ENCODE measurements around the gene IL1RAPL1. TPM values are rescaled to one million over a fixed set of nuclear protein-coding genes. Genes with fewer than 3 reads are reported as not detected.
"Not testable (repeated sequence)": the region's sequence is repeated elsewhere in the genome, so short reads cannot be mapped to it uniquely, and the experiment has no call there.

Gene IL1RAPL1
- total and polyA plus RNA-seq, 2 donors (not counting 1 experiment from before 2014, with no cell fraction given): 0.25 to 2.8 TPM

- no peak overlapping the region for H3K9ac ChIP-seq (ENCODE audit: insufficient read depth, low read length)
- H2AFZ ChIP-seq (ENCODE audit: low read length): no peak overlapping the region
- no peaks in the 10 kb centered on the region for H3K9me3 ChIP-seq (ENCODE audit: control insufficient read depth, insufficient read depth, low read depth, low read length)
- DNase-seq (ENCODE audit: low read depth in 2 of 2): no peak
- no peaks in the 10 kb centered on the region for H3K4me1 ChIP-seq (ENCODE audit: control insufficient read depth, extremely low read depth, insufficient read depth, low read length)
- no peak overlapping the region for H3K27ac ChIP-seq (ENCODE audit: insufficient read depth, low read length)
- H3K4me3 ChIP-seq (replicated peaks in 1 of 4; ENCODE audit: control extremely low read depth in 1 of 4, insufficient read depth in 1 of 4, low read depth in 3 of 4, low read length in 4 of 4): no peak overlapping the region
- H3K4me2 ChIP-seq (ENCODE audit: extremely low read depth, insufficient read depth, low read length): no peak overlapping the region
- H4K20me1 ChIP-seq (ENCODE audit: control insufficient read depth, extremely low read depth, insufficient read depth, low read length): no peaks in the 10 kb centered on the region
- no peaks in the 10 kb centered on the region for H3K36me3 ChIP-seq (ENCODE audit: control insufficient read depth, insufficient read depth, low read length)
- no peaks in the 10 kb centered on the region for H3K27me3 ChIP-seq (ENCODE audit: control insufficient read depth, insufficient read depth, low read length)
- TF ChIP-seq EZH2 (IDR thresholded peaks at IDR 0.05; ENCODE audit: low read length, missing control alignments): no peak
- TF ChIP-seq, protein P1, sequence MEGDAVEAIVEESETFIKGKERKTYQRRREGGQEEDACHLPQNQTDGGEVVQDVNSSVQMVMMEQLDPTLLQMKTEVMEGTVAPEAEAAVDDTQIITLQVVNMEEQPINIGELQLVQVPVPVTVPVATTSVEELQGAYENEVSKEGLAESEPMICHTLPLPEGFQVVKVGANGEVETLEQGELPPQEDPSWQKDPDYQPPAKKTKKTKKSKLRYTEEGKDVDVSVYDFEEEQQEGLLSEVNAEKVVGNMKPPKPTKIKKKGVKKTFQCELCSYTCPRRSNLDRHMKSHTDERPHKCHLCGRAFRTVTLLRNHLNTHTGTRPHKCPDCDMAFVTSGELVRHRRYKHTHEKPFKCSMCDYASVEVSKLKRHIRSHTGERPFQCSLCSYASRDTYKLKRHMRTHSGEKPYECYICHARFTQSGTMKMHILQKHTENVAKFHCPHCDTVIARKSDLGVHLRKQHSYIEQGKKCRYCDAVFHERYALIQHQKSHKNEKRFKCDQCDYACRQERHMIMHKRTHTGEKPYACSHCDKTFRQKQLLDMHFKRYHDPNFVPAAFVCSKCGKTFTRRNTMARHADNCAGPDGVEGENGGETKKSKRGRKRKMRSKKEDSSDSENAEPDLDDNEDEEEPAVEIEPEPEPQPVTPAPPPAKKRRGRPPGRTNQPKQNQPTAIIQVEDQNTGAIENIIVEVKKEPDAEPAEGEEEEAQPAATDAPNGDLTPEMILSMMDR (conservative IDR thresholded peaks at IDR 0.05 in 1 of 2, IDR thresholded peaks at IDR 0.05 in 1 of 2; ENCODE audit: low read depth in 1 of 2, low read length in 2 of 2): no peak
- H3K79me2 ChIP-seq (ENCODE audit: control insufficient read depth, insufficient read depth, low read length): no peaks in the 10 kb centered on the region
Observed at GRCh38 chrX:28757290-28757689, 170.0 kb downstream of the IL1RAPL1 start.

GRCh38 chrX:28766561-28766960 is 179.3 kb downstream of the IL1RAPL1 start:
- not testable (repeated sequence) for H3K27me3 ChIP-seq (ENCODE audit: control insufficient read depth, insufficient read depth, low read length); H3K36me3 ChIP-seq (ENCODE audit: control insufficient read depth, insufficient read depth, low read length); H3K4me3 ChIP-seq (replicated peaks in 1 of 4; ENCODE audit: control extremely low read depth in 1 of 4, insufficient read depth in 1 of 4, low read depth in 3 of 4, low read length in 4 of 4); H3K27ac ChIP-seq (ENCODE audit: insufficient read depth, low read length); H4K20me1 ChIP-seq (ENCODE audit: control insufficient read depth, extremely low read depth, insufficient read depth, low read length); H3K9ac ChIP-seq (ENCODE audit: insufficient read depth, low read length); H2AFZ ChIP-seq (ENCODE audit: low read length); H3K79me2 ChIP-seq (ENCODE audit: control insufficient read depth, insufficient read depth, low read length); H3K4me2 ChIP-seq (ENCODE audit: extremely low read depth, insufficient read depth, low read length); H3K9me3 ChIP-seq (ENCODE audit: control insufficient read depth, insufficient read depth, low read depth, low read length); H3K4me1 ChIP-seq (ENCODE audit: control insufficient read depth, extremely low read depth, insufficient read depth, low read length); DNase-seq (ENCODE audit: low read depth in 2 of 2)

DNA sequence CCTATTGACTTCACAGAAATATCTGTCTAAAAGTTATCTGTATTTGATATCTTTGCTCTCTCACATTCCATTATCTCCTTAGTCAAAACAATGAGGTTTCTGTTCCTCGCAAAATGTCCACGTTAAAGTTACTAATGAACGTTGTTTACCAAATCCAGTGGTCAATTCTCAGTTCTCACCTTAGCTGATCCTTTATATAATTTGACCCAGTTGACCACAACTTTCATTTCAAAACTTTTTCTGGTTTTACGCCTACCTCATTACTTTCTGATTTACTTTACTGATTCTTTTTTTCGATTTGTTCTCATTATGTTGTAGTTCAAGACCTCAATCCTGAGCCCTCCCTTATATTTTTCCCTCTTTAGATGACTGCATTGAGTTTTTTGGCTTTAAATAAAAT is 186.6 kb downstream of the IL1RAPL1 start:
- TF ChIP-seq EZH2 (IDR thresholded peaks at IDR 0.05; ENCODE audit: low read length, missing control alignments): no peak
- TF ChIP-seq, protein P1 (conservative IDR thresholded peaks at IDR 0.05 in 1 of 2, IDR thresholded peaks at IDR 0.05 in 1 of 2; ENCODE audit: low read depth in 1 of 2, low read length in 2 of 2): no peak
- H3K36me3 ChIP-seq (ENCODE audit: control insufficient read depth, insufficient read depth, low read length): no peaks in the 10 kb centered on the region
- no peak overlapping the region for H2AFZ ChIP-seq (ENCODE audit: low read length)
- no peaks in the 10 kb centered on the region for H3K79me2 ChIP-seq (ENCODE audit: control insufficient read depth, insufficient read depth, low read length)
- no peaks in the 10 kb centered on the region for H3K27me3 ChIP-seq (ENCODE audit: control insufficient read depth, insufficient read depth, low read length)
- DNase-seq (ENCODE audit: low read depth in 2 of 2): no peak
- no peaks in the 10 kb centered on the region for H4K20me1 ChIP-seq (ENCODE audit: control insufficient read depth, extremely low read depth, insufficient read depth, low read length)
- H3K4me2 ChIP-seq (ENCODE audit: extremely low read depth, insufficient read depth, low read length): no peak overlapping the region
- H3K4me1 ChIP-seq (ENCODE audit: control insufficient read depth, extremely low read depth, insufficient read depth, low read length): no peaks in the 10 kb centered on the region
- H3K4me3 ChIP-seq (replicated peaks in 1 of 4; ENCODE audit: control extremely low read depth in 1 of 4, insufficient read depth in 1 of 4, low read depth in 3 of 4, low read length in 4 of 4): no peak overlapping the region
- no peak overlapping the region for H3K9ac ChIP-seq (ENCODE audit: insufficient read depth, low read length)
- no peak overlapping the region for H3K27ac ChIP-seq (ENCODE audit: insufficient read depth, low read length)
- H3K9me3 ChIP-seq (ENCODE audit: control insufficient read depth, insufficient read depth, low read depth, low read length): no peaks in the 10 kb centered on the region

Measured in fibroblast of lung (primary cell).